Activated naive CD8-positive, alpha-beta T cell treated with anti-CD3 and anti-CD28 coated beads, Interleukin-2, amount 50 U/mL, for 24 hours (primary cell): ENCODE measurements around the gene AOPEP.

ENCODE experiments used
- ATAC-seq: fragments of 150-1000 bp; cut with Tn5 transposase; one replicate; pipeline ENCODE4 v1.10.0; 2021
- DNase-seq: peaks from one replicate; pipeline ENCODE4 v3.0.0; 2021
- H3K27ac Mint-ChIP-seq: one replicate; pipeline ENCODE4 v1.8.0; 2021; ENCODE audit warnings: mild to moderate bottlenecking, mixed read lengths
- H3K27me3 Mint-ChIP-seq: one replicate; pipeline ENCODE4 v1.8.0; 2021; ENCODE audit warnings: mixed read lengths
- H3K36me3 Mint-ChIP-seq: one replicate; pipeline ENCODE4 v1.8.0; 2021; ENCODE audit warnings: low read depth, mixed read lengths
- H3K4me1 Mint-ChIP-seq: one replicate; pipeline ENCODE4 v1.8.0; 2021; ENCODE audit warnings: mixed read lengths
- H3K4me3 Mint-ChIP-seq: one replicate; pipeline ENCODE4 v1.8.0; 2021; ENCODE audit warnings: mild to moderate bottlenecking, moderate library complexity, mixed read lengths
- H3K9me3 Mint-ChIP-seq: one replicate; pipeline ENCODE4 v1.8.0; 2021; ENCODE audit warnings: mixed read lengths

The AOPEP gene

DNA sequence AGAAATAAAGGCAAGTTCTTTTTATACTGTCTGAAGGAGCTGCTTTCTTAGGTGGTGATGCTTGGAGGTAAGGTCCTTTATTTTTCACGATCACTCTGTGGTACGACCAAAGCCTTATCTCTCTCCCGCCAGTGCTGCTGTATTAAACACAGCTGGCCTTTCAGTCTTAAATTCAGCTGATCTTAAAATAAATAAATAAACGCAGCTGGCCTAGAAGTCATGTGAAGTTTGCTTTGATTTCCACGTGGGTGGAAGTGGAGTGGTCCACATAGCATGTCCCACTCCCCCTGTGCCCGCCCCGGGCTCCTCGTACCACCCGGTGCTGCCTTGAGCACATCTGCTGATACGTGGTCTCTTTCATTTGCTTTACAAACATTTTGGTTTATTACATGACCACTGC lies 330.6 kb downstream of the AOPEP start:
- H3K36me3 Mint-ChIP-seq = no peaks in the 10 kb centered on the region
- no peaks in the 10 kb centered on the region for H3K9me3 Mint-ChIP-seq
- H3K27me3 Mint-ChIP-seq = no peaks in the 10 kb centered on the region
- H3K4me3 Mint-ChIP-seq = no peak overlapping the region
- H3K27ac Mint-ChIP-seq = no peak overlapping the region
- H3K4me1 Mint-ChIP-seq = no peaks in the 10 kb centered on the region
- ATAC-seq (no peak), DNase-seq (no peak)

DNA sequence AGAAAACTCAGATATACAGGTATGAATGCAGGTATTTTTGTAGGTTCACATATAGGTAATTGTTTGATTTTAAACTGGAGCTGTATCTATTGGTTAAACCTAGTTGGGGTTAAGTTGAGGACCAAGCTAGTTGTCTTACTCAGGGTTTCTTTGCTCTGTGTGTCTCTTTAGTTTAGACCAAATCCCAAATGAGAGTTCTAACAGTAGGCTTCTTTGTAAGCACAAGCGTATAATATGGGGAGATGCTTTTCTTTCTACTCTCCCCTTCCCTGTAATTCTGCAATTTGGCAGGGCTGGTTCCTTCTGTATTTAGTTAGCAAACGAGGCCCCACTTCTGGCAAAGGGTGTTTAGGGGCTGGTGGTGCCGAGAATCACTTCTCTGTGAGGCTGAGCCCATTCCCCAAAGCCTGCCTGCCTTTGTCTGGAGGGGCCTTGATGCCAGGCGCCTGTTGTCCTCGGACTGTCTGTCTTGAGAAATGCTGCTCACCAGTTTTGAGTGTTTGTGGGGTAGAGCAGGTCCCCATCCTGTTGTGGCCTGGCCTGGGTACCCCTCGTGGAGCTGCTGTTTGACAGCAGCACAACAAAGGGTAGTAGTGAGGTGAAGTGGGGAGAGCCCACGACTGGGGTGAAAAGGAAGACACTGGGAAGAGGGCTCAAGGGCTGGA lies 331.8 kb downstream of the AOPEP start:
- no peaks in the 10 kb centered on the region for H3K27me3 Mint-ChIP-seq
- no peaks in the 10 kb centered on the region for H3K9me3 Mint-ChIP-seq
- no peak overlapping the region for H3K4me3 Mint-ChIP-seq
- H3K36me3 Mint-ChIP-seq = no peaks in the 10 kb centered on the region
- no peaks in the 10 kb centered on the region for H3K4me1 Mint-ChIP-seq
- no peak overlapping the region for H3K27ac Mint-ChIP-seq
- DNase-seq = no peak
- ATAC-seq = no peak

- no peak overlapping the region for H3K4me3 Mint-ChIP-seq
- no peaks in the 10 kb centered on the region for H3K27me3 Mint-ChIP-seq
- H3K9me3 Mint-ChIP-seq = no peaks in the 10 kb centered on the region
- peaks cover 5% of the 10 kb centered on the region for H3K36me3 Mint-ChIP-seq
- ATAC-seq (no peak), DNase-seq (no peak)
- H3K27ac Mint-ChIP-seq = no peak overlapping the region
- H3K4me1 Mint-ChIP-seq = no peaks in the 10 kb centered on the region
Measured at GRCh38 chr9:95058795-95059386, 332.4 kb downstream of the AOPEP start.

DNA sequence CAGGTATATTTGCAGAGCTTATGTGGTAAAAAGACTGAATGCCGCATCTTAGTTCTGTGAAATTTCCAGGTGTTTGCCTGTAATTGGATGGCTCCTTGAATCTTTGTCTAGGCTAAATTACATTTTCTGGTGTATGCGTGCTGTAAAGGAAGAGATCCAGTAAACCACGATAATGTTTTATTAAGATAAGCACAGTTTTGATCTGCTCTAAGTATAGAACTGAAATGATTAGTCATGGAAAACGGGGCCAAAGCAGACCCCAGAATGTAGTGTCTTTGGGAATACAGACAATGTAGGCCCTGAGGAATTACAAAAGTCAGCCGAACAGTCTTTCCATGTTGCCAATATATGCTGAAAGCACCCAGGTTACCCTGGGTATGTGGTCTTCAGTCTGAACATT lies 333.7 kb downstream of the AOPEP start:
- H3K4me3 Mint-ChIP-seq = no peak overlapping the region
- peaks cover 5% of the 10 kb centered on the region for H3K36me3 Mint-ChIP-seq
- no peak overlapping the region for H3K27ac Mint-ChIP-seq
- no peak for ATAC-seq
- no peaks in the 10 kb centered on the region for H3K27me3 Mint-ChIP-seq
- no peaks in the 10 kb centered on the region for H3K4me1 Mint-ChIP-seq
- DNase-seq = no peak
- no peaks in the 10 kb centered on the region for H3K9me3 Mint-ChIP-seq

GRCh38 chr9:95060916-95061315 lies 334.4 kb downstream of the AOPEP start:
- H3K27me3 Mint-ChIP-seq = no peaks in the 10 kb centered on the region
- ATAC-seq (no peak), DNase-seq (no peak)
- H3K4me1 Mint-ChIP-seq = no peaks in the 10 kb centered on the region
- no peaks in the 10 kb centered on the region for H3K9me3 Mint-ChIP-seq
- H3K4me3 Mint-ChIP-seq = no peak overlapping the region
- no peak overlapping the region for H3K27ac Mint-ChIP-seq
- peaks cover 5% of the 10 kb centered on the region for H3K36me3 Mint-ChIP-seq

- Mint-ChIP-seq H3K27me3 (no peaks in the 10 kb centered on the region), H3K27ac (no peak overlapping the region), H3K4me3 (no peak overlapping the region), H3K9me3 (no peaks in the 10 kb centered on the region), H3K4me1 (no peaks in the 10 kb centered on the region), H3K36me3 (peaks cover 5% of the 10 kb centered on the region)
- no peak for ATAC-seq
- no peak for DNase-seq
Measured at GRCh38 chr9:95061916-95062595, 335.6 kb downstream of the AOPEP start.

DNA sequence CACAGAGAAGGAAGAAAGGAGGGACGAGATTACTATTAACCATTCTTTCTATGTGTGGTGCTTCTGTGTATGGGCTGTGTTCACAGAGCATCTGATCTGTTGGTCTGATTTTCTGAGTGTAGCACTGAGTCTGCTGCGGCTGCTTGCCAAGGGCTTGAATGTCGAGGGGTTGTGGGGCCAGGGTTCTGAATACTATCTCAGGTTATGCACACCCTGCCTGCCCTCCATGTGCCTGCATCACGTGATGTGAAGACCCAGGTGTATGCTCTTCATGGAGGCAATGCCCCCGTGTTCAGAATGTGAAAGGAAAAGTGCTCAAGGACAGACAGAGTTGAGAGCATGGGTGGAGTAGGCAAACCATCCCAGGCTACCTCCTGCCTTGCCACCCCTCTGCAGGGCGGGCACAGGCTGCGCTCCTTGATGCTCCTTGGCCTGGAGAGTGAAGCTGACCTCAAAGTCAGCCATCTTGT lies 336.1 kb downstream of the AOPEP start:
- Mint-ChIP-seq H3K4me1 (no peaks in the 10 kb centered on the region), H3K36me3 (peaks cover 5% of the 10 kb centered on the region), H3K27ac (no peak overlapping the region), H3K4me3 (no peak overlapping the region), H3K9me3 (no peaks in the 10 kb centered on the region), H3K27me3 (no peaks in the 10 kb centered on the region)
- ATAC-seq (no peak), DNase-seq (no peak)

DNA sequence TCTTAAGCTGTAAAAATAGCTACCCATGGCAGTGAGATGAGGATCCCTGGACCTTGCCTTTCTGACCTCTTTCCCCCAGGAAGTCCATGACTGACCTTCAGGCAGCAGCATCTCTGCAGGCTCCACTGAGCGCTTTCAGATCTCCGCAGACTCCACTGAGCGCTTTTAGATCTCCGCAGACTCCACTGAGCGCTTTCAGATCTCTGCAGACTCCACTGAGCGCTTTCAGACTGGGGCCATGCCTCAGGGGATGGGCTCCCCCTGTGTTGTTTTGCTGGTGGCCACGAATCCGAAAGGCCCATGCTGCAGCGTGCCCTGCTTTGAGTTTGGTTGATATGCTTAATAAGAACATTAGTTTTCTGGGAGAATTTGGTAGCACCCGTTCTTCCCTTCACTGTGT lies 336.8 kb downstream of the AOPEP start:
- ATAC-seq (no peak), DNase-seq (no peak)
- H3K9me3 Mint-ChIP-seq = no peaks in the 10 kb centered on the region
- no peak overlapping the region for H3K27ac Mint-ChIP-seq
- H3K36me3 Mint-ChIP-seq = peaks cover 5% of the 10 kb centered on the region
- no peak overlapping the region for H3K4me3 Mint-ChIP-seq
- H3K27me3 Mint-ChIP-seq = no peaks in the 10 kb centered on the region
- H3K4me1 Mint-ChIP-seq = no peaks in the 10 kb centered on the region

DNA sequence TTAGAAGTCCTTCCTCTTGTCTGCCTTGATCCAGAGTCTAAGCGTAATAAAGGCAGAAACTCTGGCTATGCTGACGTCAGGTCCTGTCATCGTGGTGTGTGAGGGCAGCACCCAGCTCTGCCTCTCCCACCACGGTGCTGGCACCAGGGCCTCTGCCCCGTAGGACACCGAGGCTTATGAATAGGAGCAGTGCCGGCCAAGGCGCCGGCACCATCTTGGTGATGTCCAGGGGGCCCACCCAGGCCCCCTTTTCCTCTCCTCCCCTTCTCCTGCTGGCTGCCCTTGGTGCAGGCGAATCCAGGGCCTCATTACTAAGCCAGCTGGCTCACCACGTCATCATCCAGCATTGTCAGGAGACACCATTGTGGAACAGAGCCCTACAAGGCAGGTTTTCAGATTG lies 338.7 kb downstream of the AOPEP start:
- Mint-ChIP-seq H3K36me3 (peaks cover 5% of the 10 kb centered on the region), H3K27ac (no peak overlapping the region), H3K27me3 (no peaks in the 10 kb centered on the region), H3K9me3 (no peaks in the 10 kb centered on the region), H3K4me3 (no peak overlapping the region), H3K4me1 (no peaks in the 10 kb centered on the region)
- DNase-seq (no peak), ATAC-seq (no peak)

DNA sequence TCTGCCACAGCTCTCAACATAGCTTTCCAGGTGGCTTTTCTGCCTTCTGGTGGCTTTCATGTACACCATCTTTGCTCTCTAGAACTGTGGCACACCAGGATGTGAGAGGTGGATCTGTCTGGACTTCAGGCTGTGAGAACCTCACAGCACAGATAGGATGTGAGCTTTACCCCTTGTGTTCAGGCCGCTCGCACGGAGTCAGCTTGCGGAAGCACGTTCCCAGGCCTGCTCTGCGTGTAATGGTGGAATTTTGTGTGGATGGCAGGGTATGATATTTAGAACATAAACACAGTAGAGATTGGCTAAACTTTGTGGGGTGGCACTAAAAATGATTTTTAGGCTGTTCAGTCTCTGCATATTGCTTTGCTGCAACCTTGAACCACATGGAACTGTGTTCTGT lies 340.6 kb downstream of the AOPEP start:
- H3K4me3 Mint-ChIP-seq = no peak overlapping the region
- no peaks in the 10 kb centered on the region for H3K9me3 Mint-ChIP-seq
- H3K27ac Mint-ChIP-seq = no peak overlapping the region
- H3K27me3 Mint-ChIP-seq = no peaks in the 10 kb centered on the region
- peaks cover 5% of the 10 kb centered on the region for H3K36me3 Mint-ChIP-seq
- DNase-seq = no peak
- no peaks in the 10 kb centered on the region for H3K4me1 Mint-ChIP-seq
- no peak for ATAC-seq

DNA sequence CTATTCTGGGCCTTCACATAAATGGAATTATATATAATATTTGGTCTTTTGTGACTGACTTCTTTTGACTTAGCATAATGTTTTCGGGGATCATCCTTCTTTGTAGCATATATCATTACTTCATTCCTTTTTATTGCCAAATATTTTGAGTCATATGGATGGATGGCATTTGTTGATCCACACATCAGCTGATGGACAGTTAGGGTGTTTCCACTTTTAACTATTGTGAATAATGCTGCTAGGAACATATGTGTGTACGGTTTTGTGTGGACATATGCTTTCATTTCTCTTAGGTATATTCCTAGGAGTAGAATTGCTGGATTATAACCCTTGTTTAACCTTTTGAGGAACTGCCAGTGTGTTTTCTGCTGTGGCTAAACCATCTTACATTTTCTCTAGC lies 341.4 kb downstream of the AOPEP start:
- Mint-ChIP-seq H3K36me3 (peaks cover 5% of the 10 kb centered on the region), H3K9me3 (no peaks in the 10 kb centered on the region), H3K27ac (no peak overlapping the region), H3K4me3 (no peak overlapping the region), H3K4me1 (no peaks in the 10 kb centered on the region), H3K27me3 (no peaks in the 10 kb centered on the region)
- DNase-seq (no peak), ATAC-seq (no peak)

DNA sequence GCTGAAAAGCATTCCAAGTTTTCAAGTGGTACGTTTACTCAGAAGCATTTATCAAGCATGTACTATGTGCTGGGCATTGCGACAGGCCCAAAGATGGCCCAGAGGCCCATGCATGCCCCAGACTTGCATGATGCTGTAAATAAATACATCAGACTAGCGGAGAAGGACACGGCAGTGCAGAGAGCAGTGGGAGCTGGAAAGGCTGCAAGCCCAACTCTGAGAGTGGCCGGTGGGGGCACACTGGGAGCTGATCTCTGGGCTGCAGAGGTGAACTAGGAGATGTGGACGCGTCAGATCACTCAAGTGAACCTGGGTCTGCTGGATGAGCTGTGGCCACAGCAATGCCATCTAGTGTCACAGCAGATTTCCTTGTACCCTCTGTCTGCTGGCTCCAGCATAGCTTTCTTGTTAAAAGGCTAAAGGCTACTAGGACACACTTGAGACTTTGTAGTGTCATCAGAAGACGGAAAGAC lies 344.1 kb downstream of the AOPEP start:
- no peak overlapping the region for H3K27ac Mint-ChIP-seq
- ATAC-seq (no peak), DNase-seq (no peak)
- H3K27me3 Mint-ChIP-seq = no peaks in the 10 kb centered on the region
- no peaks in the 10 kb centered on the region for H3K36me3 Mint-ChIP-seq
- H3K9me3 Mint-ChIP-seq = no peaks in the 10 kb centered on the region
- no peak overlapping the region for H3K4me3 Mint-ChIP-seq
- no peaks in the 10 kb centered on the region for H3K4me1 Mint-ChIP-seq

DNA sequence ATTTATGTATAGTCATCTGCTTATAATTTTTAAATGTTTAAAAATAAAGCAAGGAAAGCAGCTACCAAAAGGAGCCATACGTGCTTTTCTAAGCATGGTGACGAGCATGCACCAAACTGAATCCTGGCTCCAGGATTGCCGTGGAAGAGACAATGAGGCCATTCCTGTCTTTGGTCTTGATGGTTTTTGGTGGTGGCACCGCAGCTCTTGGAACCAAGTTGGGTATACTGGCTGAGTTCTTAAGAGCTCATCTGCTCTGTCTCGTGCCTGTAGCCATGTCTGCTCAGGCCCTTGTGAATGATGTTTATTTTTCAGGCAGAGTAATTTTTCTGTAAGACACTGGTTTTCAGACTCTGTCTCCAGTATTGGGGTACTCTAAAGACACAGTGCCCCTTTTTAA lies 345.0 kb downstream of the AOPEP start:
- no peak overlapping the region for H3K27ac Mint-ChIP-seq
- H3K9me3 Mint-ChIP-seq = no peaks in the 10 kb centered on the region
- no peaks in the 10 kb centered on the region for H3K27me3 Mint-ChIP-seq
- DNase-seq (no peak), ATAC-seq (no peak)
- no peak overlapping the region for H3K4me3 Mint-ChIP-seq
- H3K4me1 Mint-ChIP-seq = no peaks in the 10 kb centered on the region
- H3K36me3 Mint-ChIP-seq = no peaks in the 10 kb centered on the region

DNA sequence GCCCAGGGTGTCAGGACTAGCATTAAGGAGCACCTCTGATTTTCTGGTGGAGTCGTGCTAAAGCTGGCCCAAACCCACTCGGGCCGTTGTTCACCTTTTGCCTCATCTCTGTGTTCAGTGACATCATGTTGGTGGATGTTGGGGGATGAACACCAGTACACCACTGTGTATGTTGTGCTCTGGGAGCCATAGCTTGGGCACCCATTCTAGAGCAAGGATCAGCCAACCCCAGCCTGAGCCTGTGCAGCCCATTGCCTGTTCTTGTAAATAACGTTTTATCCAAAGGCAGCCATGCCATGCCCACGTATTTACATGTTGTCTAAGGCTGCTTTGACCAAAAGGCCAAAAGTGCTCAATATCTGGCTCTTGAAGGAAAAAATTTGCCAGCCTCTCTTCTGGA lies 345.4 kb downstream of the AOPEP start:
- no peaks in the 10 kb centered on the region for H3K27me3 Mint-ChIP-seq
- no peak for DNase-seq
- no peak for ATAC-seq
- no peak overlapping the region for H3K4me3 Mint-ChIP-seq
- no peak overlapping the region for H3K27ac Mint-ChIP-seq
- no peaks in the 10 kb centered on the region for H3K36me3 Mint-ChIP-seq
- H3K9me3 Mint-ChIP-seq = no peaks in the 10 kb centered on the region
- H3K4me1 Mint-ChIP-seq = no peaks in the 10 kb centered on the region

GRCh38 chr9:95073042-95073607 lies 346.6 kb downstream of the AOPEP start:
- no peaks in the 10 kb centered on the region for H3K4me1 Mint-ChIP-seq
- H3K36me3 Mint-ChIP-seq = no peaks in the 10 kb centered on the region
- H3K9me3 Mint-ChIP-seq = no peaks in the 10 kb centered on the region
- DNase-seq = no peak
- no peaks in the 10 kb centered on the region for H3K27me3 Mint-ChIP-seq
- ATAC-seq = no peak
- H3K27ac Mint-ChIP-seq = no peak overlapping the region
- H3K4me3 Mint-ChIP-seq = no peak overlapping the region
